ENCODE results near the gene POLN. TPM values are rescaled to one million over a fixed set of nuclear protein-coding genes. Genes with fewer than 3 reads are reported as not detected.

Gene POLN
- total RNA-seq, 1 experiment from 2014 or later, result 3.5 TPM

GRCh38 chr4:2103127-2103842 is 138.6 kb downstream of the POLN start:
- ATAC-seq, result no peak

GRCh38 chr4:2102045-2102883 is 139.7 kb downstream of the POLN start:
- ATAC-seq, result no peak
- Mint-ChIP-seq H3K4me1 (no peaks in the 10 kb centered on the region), H3K36me3 (no peaks in the 10 kb centered on the region), H3K27ac (no peak overlapping the region), H3K27me3 (ENCODE audit: low read depth) (peaks cover 13% of the 10 kb centered on the region), H3K9me3 (peaks cover 17% of the 10 kb centered on the region), H3K4me3 (no peak overlapping the region)
- DNase-seq (ENCODE audit: low spot score), result no peak
- CTCF ChIA-PET, result no interaction called here
- POLR2A ChIA-PET, result no interaction called here
- TF ChIP-seq TP53 (CRISPR knock-in tag; IDR thresholded peaks at IDR 0.05), result no peak
- no peak for TF ChIP-seq TEAD1 (CRISPR knock-in tag; IDR thresholded peaks at IDR 0.05)
- TF ChIP-seq ZNF416 (CRISPR knock-in tag; IDR thresholded peaks at IDR 0.05), result no peak
- no peak for TF ChIP-seq NR3C1 (CRISPR knock-in tag; conservative IDR thresholded peaks at IDR 0.05; ENCODE audit: low read depth)
- TF ChIP-seq MYBL2 (CRISPR knock-in tag; IDR thresholded peaks at IDR 0.05), result no peak
- no peak for TF ChIP-seq ZNF281 (CRISPR knock-in tag; IDR thresholded peaks at IDR 0.05)
- TF ChIP-seq ZBTB21 (CRISPR knock-in tag; IDR thresholded peaks at IDR 0.05; ENCODE audit: borderline replicate concordance), result no peak
- TF ChIP-seq ATF6 (CRISPR knock-in tag; IDR thresholded peaks at IDR 0.05), result no peak
- no peak for TF ChIP-seq TEAD4 (CRISPR knock-in tag; IDR thresholded peaks at IDR 0.05)
- TF ChIP-seq ZNF263 (CRISPR knock-in tag; IDR thresholded peaks at IDR 0.05; ENCODE audit: low read depth), result no peak
- TF ChIP-seq ZMAT4 (CRISPR knock-in tag; IDR thresholded peaks at IDR 0.05), result no peak
- TF ChIP-seq ZNF121 (CRISPR knock-in tag; IDR thresholded peaks at IDR 0.05), result no peak
- no peak for TF ChIP-seq GRHL2 (CRISPR knock-in tag; IDR thresholded peaks at IDR 0.05; ENCODE audit: insufficient replicate concordance, severe bottlenecking)

More at GRCh38 chr4:2103127-2103842, 138.6 kb downstream of the POLN start:
- Mint-ChIP-seq H3K27ac (no peak overlapping the region), H3K4me1 (no peaks in the 10 kb centered on the region), H3K9me3 (peaks cover 17% of the 10 kb centered on the region), H3K36me3 (no peaks in the 10 kb centered on the region), H3K27me3 (ENCODE audit: low read depth) (peaks cover 15% of the 10 kb centered on the region), H3K4me3 (no peak overlapping the region)
- POLR2A ChIA-PET, result no interaction called here
- CTCF ChIA-PET, result no interaction called here
- DNase-seq (ENCODE audit: low spot score), result no peak
- TF ChIP-seq ATF6 (CRISPR knock-in tag; IDR thresholded peaks at IDR 0.05) (no peak), ATF2 (CRISPR knock-in tag; IDR thresholded peaks at IDR 0.05; ENCODE audit: borderline replicate concordance, low read depth) (no peak)

All from WTC11 (cell line).